ENCODE data around the gene TRPM3.

Gene TRPM3

DNA sequence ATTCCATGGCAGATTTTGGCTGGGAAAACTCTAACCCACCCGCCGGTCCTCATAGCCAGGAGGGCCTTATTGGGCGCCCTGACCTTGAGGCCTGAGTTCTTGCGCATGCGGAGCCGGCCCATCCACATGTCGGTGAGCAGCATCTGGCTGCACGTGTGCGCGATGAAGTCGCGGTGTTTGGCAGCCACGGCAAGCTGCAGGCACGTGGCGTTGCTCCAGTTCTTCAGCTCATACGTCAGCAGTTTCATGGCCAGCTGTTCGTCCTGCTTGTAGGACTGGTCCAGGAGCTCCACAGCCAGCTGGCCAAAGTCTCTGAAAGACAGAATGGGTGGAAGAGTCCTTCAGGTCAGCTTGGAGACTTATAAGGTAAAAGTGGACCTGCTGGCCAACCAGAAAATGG, 502.6 kb downstream of the TRPM3 start:
- TF ChIP-seq, protein P1, sequence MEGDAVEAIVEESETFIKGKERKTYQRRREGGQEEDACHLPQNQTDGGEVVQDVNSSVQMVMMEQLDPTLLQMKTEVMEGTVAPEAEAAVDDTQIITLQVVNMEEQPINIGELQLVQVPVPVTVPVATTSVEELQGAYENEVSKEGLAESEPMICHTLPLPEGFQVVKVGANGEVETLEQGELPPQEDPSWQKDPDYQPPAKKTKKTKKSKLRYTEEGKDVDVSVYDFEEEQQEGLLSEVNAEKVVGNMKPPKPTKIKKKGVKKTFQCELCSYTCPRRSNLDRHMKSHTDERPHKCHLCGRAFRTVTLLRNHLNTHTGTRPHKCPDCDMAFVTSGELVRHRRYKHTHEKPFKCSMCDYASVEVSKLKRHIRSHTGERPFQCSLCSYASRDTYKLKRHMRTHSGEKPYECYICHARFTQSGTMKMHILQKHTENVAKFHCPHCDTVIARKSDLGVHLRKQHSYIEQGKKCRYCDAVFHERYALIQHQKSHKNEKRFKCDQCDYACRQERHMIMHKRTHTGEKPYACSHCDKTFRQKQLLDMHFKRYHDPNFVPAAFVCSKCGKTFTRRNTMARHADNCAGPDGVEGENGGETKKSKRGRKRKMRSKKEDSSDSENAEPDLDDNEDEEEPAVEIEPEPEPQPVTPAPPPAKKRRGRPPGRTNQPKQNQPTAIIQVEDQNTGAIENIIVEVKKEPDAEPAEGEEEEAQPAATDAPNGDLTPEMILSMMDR (IDR thresholded peaks at IDR 0.05; ENCODE audit: borderline replicate concordance, insufficient read depth, low read depth, low read length), result no peak
- H3K4me3 ChIP-seq (ENCODE audit: low read depth, low read length), result no peak overlapping the region

DNA sequence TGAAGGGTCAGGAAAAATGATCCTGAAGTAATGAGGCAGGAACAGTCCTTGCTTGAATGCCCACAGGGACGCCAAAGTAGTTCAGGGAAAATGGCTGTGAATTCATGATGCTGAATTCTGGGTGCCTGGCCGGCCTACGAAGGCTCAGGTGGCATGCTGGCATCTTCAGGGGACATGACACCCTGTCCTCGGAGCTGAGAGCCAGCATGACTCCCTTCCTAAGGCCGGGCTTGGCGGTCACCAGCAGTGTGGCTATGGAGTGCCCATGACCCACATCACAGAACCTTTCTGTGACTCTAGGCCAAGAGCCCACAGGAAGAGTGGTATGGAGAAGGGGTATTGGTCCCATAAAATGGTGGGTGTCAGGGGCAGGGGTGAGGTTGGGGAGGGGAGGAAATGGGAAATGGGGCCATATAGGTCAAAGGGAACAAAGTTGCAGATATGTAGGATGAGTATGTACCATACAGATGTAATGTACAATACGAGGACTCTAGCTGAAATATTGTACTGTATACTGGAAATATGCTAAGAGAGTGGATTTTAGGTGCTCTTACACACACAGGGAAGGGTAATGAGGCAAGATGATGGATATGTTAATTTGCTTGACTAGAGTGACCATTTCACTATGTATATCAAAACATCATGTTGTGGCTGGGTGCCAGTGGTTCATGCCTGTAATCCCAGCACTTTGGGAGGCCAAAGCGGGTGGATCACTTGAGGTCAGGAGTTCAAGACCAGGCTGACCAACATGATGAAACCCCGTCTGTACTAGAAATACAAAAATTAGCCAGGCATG, 504.2 kb downstream of the TRPM3 start:
- no peak overlapping the region for H3K4me3 ChIP-seq (ENCODE audit: low read depth, low read length)
- TF ChIP-seq, protein P1 (IDR thresholded peaks at IDR 0.05; ENCODE audit: borderline replicate concordance, insufficient read depth, low read depth, low read length), result no peak

DNA sequence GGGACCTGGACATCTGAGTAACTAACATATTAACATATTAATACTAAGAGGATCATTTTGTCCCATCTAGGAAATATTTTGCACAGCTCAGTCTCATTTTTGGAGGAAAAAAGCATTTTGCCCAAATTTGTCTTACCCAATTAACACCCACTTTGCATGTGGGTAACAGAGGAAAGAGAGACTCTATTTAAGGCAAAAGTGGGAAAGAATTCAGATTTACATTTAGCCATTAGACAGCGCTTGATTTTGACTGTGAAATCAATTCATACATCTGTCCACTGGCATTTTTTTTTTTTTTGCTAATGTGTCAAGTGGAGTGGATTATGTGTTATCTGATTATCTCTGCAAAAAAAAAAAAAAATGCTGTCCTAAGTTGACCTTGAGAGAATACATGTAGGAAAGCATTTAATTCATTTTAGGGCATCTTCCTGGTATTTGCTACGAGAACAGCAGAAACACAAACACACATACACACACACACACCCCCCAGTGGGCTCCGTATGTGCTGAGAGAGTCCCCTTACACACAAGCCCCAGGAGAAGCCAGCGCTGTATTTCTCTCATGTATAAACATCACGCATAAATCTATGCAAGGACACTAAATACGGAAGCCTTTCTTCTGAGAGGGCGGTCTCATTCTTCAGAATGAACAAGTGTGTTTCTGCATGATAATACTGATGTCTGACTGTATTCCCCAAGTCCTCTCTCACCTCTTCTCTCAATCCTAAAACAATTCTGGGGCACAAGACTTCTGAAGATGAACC, 505.0 kb downstream of the TRPM3 start:
- H3K4me3 ChIP-seq (ENCODE audit: low read depth, low read length), result no peak overlapping the region
- TF ChIP-seq, protein P1 (IDR thresholded peaks at IDR 0.05; ENCODE audit: borderline replicate concordance, insufficient read depth, low read depth, low read length), result no peak

DNA sequence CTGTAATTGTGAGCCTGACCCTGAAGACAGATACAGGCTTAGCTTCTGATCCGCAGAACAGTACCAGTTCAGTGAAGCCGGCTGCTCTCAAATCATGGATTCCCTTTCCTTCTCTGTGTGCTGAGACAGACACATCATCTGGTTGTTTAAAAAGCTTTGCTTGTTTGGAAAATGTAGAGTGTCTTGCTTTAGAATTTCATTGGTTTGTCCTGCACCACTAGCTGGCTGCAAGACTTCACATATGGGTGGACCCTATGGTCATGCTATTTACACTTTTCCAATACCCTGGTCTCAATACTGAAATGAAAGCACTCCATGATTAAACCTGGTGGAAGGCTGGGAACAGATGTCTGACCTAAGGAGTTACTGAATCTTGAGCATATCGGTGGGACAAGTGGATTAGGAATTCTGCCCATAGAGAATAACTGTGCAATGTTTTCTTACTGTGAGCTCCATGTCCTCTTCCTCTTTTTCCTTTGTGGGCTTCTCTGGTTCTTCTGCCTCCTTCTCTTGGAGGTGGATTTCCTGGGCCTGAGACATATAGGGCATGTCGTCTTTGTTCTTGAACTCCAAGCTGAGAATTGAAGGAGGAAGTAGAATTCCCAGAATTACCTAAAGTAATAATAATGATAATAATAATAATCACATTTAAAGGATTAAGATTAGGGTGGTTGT, 505.8 kb downstream of the TRPM3 start:
- H3K4me3 ChIP-seq (ENCODE audit: low read depth, low read length), result no peak overlapping the region
- TF ChIP-seq, protein P1 (IDR thresholded peaks at IDR 0.05; ENCODE audit: borderline replicate concordance, insufficient read depth, low read depth, low read length), result no peak

DNA sequence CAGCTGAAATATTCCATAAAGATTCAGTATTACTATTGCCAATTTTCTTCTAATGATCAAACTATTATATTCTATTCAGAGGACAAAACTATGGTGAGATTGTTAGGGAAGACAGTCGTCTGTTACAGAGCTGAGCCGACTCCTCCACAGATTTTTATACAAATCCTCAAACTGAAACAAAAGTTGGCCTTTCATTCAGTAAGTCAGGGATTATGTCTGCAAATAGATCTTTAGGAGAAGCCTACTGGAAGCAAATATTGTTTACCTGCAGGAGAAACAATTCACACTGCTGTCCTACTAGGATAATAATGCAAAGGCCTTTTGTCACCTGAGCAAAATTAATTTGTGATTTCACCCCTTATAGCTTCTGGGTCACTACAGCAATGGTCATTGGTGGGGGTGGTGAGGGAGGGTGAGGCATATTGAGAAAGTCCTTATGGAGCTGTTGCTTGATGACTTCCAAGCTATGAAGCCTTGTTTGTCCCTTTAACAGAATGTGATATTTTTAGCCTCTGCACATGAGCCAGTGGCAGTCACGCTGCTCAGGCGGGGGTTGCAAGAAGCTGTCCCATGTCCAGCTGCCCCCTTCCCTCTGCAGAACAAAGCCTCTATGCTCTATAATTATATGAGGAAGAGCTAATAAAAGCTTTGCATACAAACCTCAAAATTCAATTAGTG, 506.5 kb downstream of the TRPM3 start:
- no peak overlapping the region for H3K4me3 ChIP-seq (ENCODE audit: low read depth, low read length)
- TF ChIP-seq, protein P1 (IDR thresholded peaks at IDR 0.05; ENCODE audit: borderline replicate concordance, insufficient read depth, low read depth, low read length), result no peak

DNA sequence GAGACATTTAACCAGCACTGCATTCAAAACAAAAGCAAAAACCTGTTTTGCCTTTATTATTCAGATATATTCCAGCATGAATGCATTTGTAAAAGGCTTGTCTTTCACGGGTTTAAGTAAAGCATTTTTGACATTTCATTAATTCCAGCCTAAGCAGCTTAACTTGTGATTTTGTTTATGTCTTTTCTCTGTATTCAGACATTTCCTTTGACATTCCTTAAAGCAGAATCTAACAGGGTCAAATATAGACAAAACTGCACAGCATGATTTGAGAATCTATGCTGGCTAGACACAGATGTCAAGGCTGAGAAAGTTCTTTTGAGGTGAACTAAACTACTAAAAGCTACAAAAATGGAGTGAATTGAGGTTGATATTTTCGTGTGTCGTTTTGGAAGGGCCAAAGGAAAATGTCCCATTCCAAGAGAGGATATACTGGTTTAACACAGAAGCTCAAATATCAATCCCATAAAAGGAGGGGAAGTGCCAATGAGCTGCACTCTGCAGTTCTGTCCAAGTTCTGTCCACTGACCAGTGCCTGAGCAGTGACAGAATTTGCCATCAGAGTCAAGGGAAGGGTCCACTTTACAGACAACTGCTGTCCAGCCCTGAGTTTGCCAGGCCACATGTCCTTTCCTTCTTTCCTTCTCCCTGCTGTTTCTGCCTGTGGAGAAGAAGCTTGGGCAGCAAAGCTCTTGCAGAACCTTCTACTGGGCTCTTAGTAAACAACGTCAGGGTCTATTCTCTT, 508.2 kb downstream of the TRPM3 start:
- no peak overlapping the region for H3K4me3 ChIP-seq (ENCODE audit: low read depth, low read length)
- TF ChIP-seq, protein P1 (IDR thresholded peaks at IDR 0.05; ENCODE audit: borderline replicate concordance, insufficient read depth, low read depth, low read length), result no peak
